Calu3 (cell line): ENCODE results near the gene EEF1G. TPM values are rescaled to one million over a fixed set of nuclear protein-coding genes. Genes with fewer than 3 reads are reported as not detected.

Experiments
- BruUV-seq: library from RNA; stranded (reverse); fragments of 400-500 nt; replicated peaks from 2 replicates; lab custom pipeline; 2021; lab: Mats Ljungman, UMichigan
- CTCF ChIA-PET: fragments of 300-600 bp; sonication (Branson Sonifier 250); formaldehyde crosslinking; loops from one replicate; lab custom pipeline; 2022; ENCODE audit warnings: antibody characterized with exemption; lab: Charles Lee
- DNase-seq: peaks from one replicate; pipeline ENCODE4 v3.0.0; 2022
- H3K27ac Mint-ChIP-seq: one replicate; pipeline ENCODE4 v1.8.0; 2022; ENCODE audit warnings: mixed read lengths; ENCODE audit not compliant: unreplicated experiment
- H3K27me3 Mint-ChIP-seq: one replicate; pipeline ENCODE4 v1.8.0; 2022; ENCODE audit warnings: mixed read lengths; ENCODE audit not compliant: unreplicated experiment
- H3K36me3 Mint-ChIP-seq: one replicate; pipeline ENCODE4 v1.8.0; 2022; ENCODE audit warnings: mild to moderate bottlenecking, moderate library complexity, mixed read lengths; ENCODE audit not compliant: insufficient read depth, unreplicated experiment
- H3K4me1 Mint-ChIP-seq: one replicate; pipeline ENCODE4 v1.8.0; 2022; ENCODE audit warnings: mild to moderate bottlenecking, low read depth, mixed read lengths; ENCODE audit not compliant: unreplicated experiment
- H3K4me3 Mint-ChIP-seq: one replicate; pipeline ENCODE4 v1.8.0; 2022; ENCODE audit warnings: mild to moderate bottlenecking, low read depth, moderate library complexity, mixed read lengths; ENCODE audit not compliant: unreplicated experiment
- H3K9me3 Mint-ChIP-seq: one replicate; pipeline ENCODE4 v1.8.0; 2022; ENCODE audit warnings: low read depth, mixed read lengths; ENCODE audit not compliant: unreplicated experiment
- CTCF ChIP-seq: fragments of 200-600 bp; IDR thresholded peaks from one replicate; pipeline ENCODE4 v1.8.0; 2022; ENCODE audit warnings: antibody characterized with exemption; ENCODE audit not compliant: unreplicated experiment
- intact Hi-C: fragments of 100-400 bp; cut with micrococcal nuclease; formaldehyde crosslinking; loops from one replicate; pipeline ENCODE4 v1.10.0; 2022; ENCODE audit not compliant: unreplicated experiment
- total RNA-seq: library from RNA; stranded (reverse); gene quantifications from 2 replicates; pipeline ENCODE4 v1.2.3, GENCODE V29; 2022

The EEF1G gene
- total RNA-seq, 1 experiment from 2014 or later, result 1,189 TPM

DNA sequence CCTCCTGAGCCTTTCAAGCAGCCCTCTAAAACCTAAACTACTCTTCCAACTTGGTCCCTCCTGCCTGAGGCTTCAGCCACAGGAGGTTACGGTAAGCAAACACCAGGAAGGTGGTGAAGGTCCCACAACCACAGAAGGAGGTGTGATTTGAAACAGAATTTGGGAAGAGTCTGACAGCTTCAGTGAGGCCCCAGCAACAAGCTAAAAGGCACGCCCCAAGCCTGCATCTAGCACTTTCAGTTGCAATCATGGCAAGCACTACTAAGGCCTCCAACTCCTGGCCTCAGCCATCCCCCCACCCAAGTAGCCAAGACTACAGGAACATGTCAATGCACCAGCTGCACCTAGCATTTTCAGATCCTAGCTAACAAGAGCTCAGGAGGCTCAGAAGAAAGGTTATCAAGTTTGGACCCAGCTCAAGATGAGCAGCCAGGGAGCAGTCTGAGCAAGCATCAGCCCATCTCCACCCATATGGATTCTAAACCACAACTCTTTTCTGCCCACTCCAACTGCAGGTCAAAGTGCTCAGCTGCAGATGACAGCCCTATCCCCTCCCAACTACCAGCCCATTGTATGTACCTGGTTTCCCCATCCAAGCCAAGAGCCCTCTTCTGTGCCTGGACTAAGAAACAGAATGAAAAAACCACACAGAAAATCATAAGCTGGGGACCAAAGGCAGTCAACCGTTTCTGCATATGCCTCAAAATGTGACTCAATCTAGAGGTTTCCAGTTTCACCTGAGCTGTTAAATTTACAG, 16.6 kb downstream of the EEF1G start:
- Mint-ChIP-seq H3K27me3 (no peaks in the 10 kb centered on the region), H3K4me1 (peaks cover 88% of the 10 kb centered on the region), H3K4me3 (peak overlapping the region; percentile 57), H3K27ac (peak overlapping the region; percentile 98), H3K9me3 (no peaks in the 10 kb centered on the region), H3K36me3 (peaks cover 93% of the 10 kb centered on the region)
- no TSS peak for BruUV-seq
- intact Hi-C loops, result no loop called here
- CTCF ChIA-PET, result interaction anchor here (0.8 to 1.2 kb wide), 4 partner anchors 12 to 132 kb away, joined by 3 to 4 read pairs (median 4); no protein-coding TSS in a partner anchor
- DNase-seq, result no peak
- TF ChIP-seq CTCF, result no peak

DNA sequence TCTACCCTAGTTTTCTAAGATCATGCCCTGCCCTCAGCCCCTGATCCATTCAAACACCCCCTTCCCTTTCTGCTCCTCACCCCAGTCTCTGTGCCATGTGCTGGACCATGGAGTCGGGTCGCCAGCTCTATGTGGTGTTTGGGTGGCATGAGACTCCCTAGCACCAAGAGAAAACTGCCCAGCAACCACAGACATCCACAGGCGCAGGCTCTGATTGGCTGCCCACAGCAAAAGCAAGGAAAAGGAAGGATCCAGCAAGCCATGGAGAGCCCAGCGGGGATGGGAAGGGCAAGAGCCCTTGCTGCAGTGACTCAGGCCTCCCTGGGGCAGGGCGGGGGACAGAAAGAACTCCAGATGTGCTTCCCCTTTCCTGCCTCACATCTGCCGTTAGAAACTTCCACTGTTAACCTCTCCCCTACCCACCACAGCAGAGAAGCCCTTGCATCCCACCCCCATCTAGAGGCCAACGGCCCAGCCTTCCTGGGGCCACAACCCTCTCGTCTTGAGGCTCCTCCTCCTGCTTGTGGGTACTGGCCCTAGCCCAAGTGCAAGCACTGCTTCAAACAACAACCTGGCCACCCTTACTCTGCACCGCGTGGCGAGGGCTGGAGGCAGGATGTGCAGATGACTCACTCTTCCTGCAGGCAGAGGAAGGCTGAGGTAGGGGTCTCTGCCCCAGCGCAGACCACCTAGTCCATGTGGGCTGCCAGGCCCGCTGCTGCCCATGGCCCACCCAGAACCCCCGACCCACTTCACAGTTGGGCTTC, 17.4 kb downstream of the EEF1G start:
- no TSS peak for BruUV-seq
- intact Hi-C loops, result no loop called here
- Mint-ChIP-seq H3K9me3 (no peaks in the 10 kb centered on the region), H3K27me3 (no peaks in the 10 kb centered on the region), H3K27ac (peak overlapping the region; percentile 98), H3K4me3 (peak overlapping the region; percentile 57), H3K36me3 (peaks cover 94% of the 10 kb centered on the region), H3K4me1 (peaks cover 88% of the 10 kb centered on the region)
- CTCF ChIA-PET, result interaction anchor here (0.5 to 1.8 kb wide), 8 partner anchors 14 to 450 kb away, joined by 3 to 9 read pairs (median 3); no protein-coding TSS in a partner anchor
- no peak for TF ChIP-seq CTCF
- peak; percentile 86 for DNase-seq

GRCh38 chr11:62555464-62556107, 18.1 kb downstream of the EEF1G start:
- H3K4me1 Mint-ChIP-seq, result peaks cover 83% of the 10 kb centered on the region
- no peak for TF ChIP-seq CTCF
- intact Hi-C loops, result no loop called here
- DNase-seq, result no peak
- no peaks in the 10 kb centered on the region for H3K9me3 Mint-ChIP-seq
- CTCF ChIA-PET, result interaction anchor here (0.5 to 1.8 kb wide), 6 partner anchors 13 to 449 kb away, joined by 3 to 9 read pairs (median 3); no protein-coding TSS in a partner anchor
- peak overlapping the region; percentile 57 for H3K4me3 Mint-ChIP-seq
- H3K36me3 Mint-ChIP-seq, result peaks cover 87% of the 10 kb centered on the region
- no peaks in the 10 kb centered on the region for H3K27me3 Mint-ChIP-seq
- BruUV-seq, result no TSS peak
- peak overlapping the region; percentile 98 for H3K27ac Mint-ChIP-seq
